Lower lobe of right lung (tissue), 2 donors: ENCODE data around the gene MAP3K5. TPM values are rescaled to one million over a fixed set of nuclear protein-coding genes. Genes with fewer than 3 reads are reported as not detected.

Source experiments
- ATAC-seq, 2 donors: fragments of 200-7000 bp; cut with Tn5 transposase; one replicate each; pipeline ENCODE4 v1.9.1; 2020 to 2022; ENCODE audit warnings: mild to moderate bottlenecking in 2 of 2, moderate library complexity in 2 of 2
- DNase-seq: peaks from one replicate; pipeline ENCODE4 v3.0.0-alpha.2; 2020
- H3K27ac ChIP-seq: fragments of 200-600 bp; one replicate; pipeline ENCODE4 v1.8.0; 2022
- H3K27me3 ChIP-seq: fragments of 200-600 bp; one replicate; pipeline ENCODE4 v1.8.0; 2022; ENCODE audit warnings: low read depth
- H3K36me3 ChIP-seq: fragments of 200-600 bp; one replicate; pipeline ENCODE4 v1.8.0; 2022; ENCODE audit warnings: mild to moderate bottlenecking
- H3K4me1 ChIP-seq: fragments of 200-600 bp; one replicate; pipeline ENCODE4 v1.8.0; 2022
- H3K4me3 ChIP-seq: fragments of 200-600 bp; one replicate; pipeline ENCODE4 v1.8.0; 2022; ENCODE audit warnings: mild to moderate bottlenecking
- H3K9me3 ChIP-seq: fragments of 200-600 bp; one replicate; pipeline ENCODE4 v1.8.0; 2022
- intact Hi-C: fragments of 100-400 bp; cut with DNase I; formaldehyde crosslinking; loops from one replicate; pipeline ENCODE4 v1.11.0; 2022
- total RNA-seq: library from RNA; stranded (reverse); fragmentation: NEBNext Ultra II Directional; extraction: Animal tissue kit (Norgen Biotek cat#: 25700); gene quantifications from one replicate; pipeline ENCODE4 v1.2.1, GENCODE V29; 2021
- TF ChIP-seq, protein P1 (sequence below): fragments of 200-600 bp; IDR thresholded peaks from one replicate; pipeline ENCODE4 v1.8.0; 2022; ENCODE audit warnings: antibody characterized with exemption, mild to moderate bottlenecking
- donor health status: DM: no; HTN: yes; CAD: no; lungs with severe emphysema.

Gene MAP3K5
- total RNA-seq, 1 donor from 2014 or later, result 32.0 TPM

DNA sequence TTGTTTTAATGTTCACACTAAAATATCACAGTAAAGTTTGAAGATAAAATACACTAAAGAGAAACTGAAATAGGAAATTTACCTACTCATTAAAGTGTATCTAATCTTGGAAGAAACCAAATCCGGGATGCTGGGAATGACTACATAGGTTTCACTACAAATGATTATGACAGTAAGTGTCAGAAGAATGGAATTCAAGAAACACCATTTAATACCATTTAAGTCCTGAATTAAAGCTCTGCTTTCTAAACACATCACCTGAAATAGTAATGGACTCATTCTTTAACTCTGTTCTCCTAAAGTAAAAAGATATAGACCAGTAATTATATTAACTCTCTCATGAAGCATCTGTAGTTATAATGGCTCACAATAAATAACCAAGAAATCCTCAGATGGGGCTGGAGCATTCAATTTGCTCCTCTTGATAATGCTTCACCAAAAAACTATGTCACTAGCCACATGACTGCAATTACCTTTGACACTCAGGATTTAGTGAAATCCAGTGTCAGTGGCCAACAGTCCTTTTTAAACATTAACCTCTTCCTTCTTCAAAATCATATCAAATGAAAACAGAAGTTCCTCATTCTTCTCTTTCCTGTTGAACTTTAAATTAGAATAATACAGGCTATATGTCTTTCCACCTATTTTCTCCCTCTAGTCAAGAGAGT lies 283.4 kb downstream of the MAP3K5 start:
- DNase-seq (no peak), ATAC-seq (no peak)
- Histone ChIP-seq H3K27me3 (no peaks in the 10 kb centered on the region), H3K4me3 (no peak overlapping the region), H3K4me1 (no peaks in the 10 kb centered on the region), H3K9me3 (no peaks in the 10 kb centered on the region), H3K27ac (no peak overlapping the region), H3K36me3 (no peaks in the 10 kb centered on the region)
- intact Hi-C loops, result no loop called here
- TF ChIP-seq, protein P1, sequence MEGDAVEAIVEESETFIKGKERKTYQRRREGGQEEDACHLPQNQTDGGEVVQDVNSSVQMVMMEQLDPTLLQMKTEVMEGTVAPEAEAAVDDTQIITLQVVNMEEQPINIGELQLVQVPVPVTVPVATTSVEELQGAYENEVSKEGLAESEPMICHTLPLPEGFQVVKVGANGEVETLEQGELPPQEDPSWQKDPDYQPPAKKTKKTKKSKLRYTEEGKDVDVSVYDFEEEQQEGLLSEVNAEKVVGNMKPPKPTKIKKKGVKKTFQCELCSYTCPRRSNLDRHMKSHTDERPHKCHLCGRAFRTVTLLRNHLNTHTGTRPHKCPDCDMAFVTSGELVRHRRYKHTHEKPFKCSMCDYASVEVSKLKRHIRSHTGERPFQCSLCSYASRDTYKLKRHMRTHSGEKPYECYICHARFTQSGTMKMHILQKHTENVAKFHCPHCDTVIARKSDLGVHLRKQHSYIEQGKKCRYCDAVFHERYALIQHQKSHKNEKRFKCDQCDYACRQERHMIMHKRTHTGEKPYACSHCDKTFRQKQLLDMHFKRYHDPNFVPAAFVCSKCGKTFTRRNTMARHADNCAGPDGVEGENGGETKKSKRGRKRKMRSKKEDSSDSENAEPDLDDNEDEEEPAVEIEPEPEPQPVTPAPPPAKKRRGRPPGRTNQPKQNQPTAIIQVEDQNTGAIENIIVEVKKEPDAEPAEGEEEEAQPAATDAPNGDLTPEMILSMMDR, result no peak

Other genes with a start within 250 kb of the MAP3K5 start
- gene MAP7, start 242.1 kb downstream of the MAP3K5 start, total RNA-seq, result 18.3 TPM
- 5.6 TPM for gene PEX7, start 30.1 kb upstream of the MAP3K5 start, total RNA-seq
- gene SLC35D3, start 129.8 kb upstream of the MAP3K5 start, total RNA-seq, result not detected